Measurements from ENCODE around the gene DSG3.

GRCh38 chr18:31510319-31510718, 62.8 kb downstream of the DSG3 start:
- no peak for TF ChIP-seq POLR2A (IDR thresholded peaks at IDR 0.05)
- TF ChIP-seq, protein P1, sequence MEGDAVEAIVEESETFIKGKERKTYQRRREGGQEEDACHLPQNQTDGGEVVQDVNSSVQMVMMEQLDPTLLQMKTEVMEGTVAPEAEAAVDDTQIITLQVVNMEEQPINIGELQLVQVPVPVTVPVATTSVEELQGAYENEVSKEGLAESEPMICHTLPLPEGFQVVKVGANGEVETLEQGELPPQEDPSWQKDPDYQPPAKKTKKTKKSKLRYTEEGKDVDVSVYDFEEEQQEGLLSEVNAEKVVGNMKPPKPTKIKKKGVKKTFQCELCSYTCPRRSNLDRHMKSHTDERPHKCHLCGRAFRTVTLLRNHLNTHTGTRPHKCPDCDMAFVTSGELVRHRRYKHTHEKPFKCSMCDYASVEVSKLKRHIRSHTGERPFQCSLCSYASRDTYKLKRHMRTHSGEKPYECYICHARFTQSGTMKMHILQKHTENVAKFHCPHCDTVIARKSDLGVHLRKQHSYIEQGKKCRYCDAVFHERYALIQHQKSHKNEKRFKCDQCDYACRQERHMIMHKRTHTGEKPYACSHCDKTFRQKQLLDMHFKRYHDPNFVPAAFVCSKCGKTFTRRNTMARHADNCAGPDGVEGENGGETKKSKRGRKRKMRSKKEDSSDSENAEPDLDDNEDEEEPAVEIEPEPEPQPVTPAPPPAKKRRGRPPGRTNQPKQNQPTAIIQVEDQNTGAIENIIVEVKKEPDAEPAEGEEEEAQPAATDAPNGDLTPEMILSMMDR (IDR thresholded peaks at IDR 0.05), result no peak
